Trophoblast cell (in vitro differentiated cells and primary cell): ENCODE data around the gene MACROD2.

Experiments
- DNase-seq, 2 donors: peaks; one replicate each; pipeline ENCODE4 v3.0.0-alpha.2; 2016
- H2AFZ ChIP-seq: 2 replicates; pipeline ENCODE4 v1.6.1; 2013; ENCODE audit warnings: low read length, moderate library complexity, mild to moderate bottlenecking; ENCODE audit not compliant: insufficient read depth, poor library complexity
- H2AK5ac ChIP-seq: 2 replicates; pipeline ENCODE4 v1.6.1; 2013; ENCODE audit warnings: mild to moderate bottlenecking, low read length
- H2BK120ac ChIP-seq: 2 replicates; pipeline ENCODE4 v1.6.1; 2013; ENCODE audit warnings: low read length, mild to moderate bottlenecking, moderate library complexity; ENCODE audit not compliant: insufficient read depth, poor library complexity
- H2BK12ac ChIP-seq: 2 replicates; pipeline ENCODE4 v1.6.1; 2013; ENCODE audit warnings: mild to moderate bottlenecking, low read length, moderate library complexity
- H2BK5ac ChIP-seq: 2 replicates; pipeline ENCODE4 v1.6.1; 2013; ENCODE audit warnings: low read length, low read depth, moderate library complexity, mild to moderate bottlenecking; ENCODE audit not compliant: poor library complexity
- H3K14ac ChIP-seq: 2 replicates; pipeline ENCODE4 v1.6.1; 2013; ENCODE audit warnings: mild to moderate bottlenecking, low read length
- H3K18ac ChIP-seq: 2 replicates; pipeline ENCODE4 v1.6.1; 2013; ENCODE audit warnings: mild to moderate bottlenecking, low read length
- H3K23ac ChIP-seq: 2 replicates; pipeline ENCODE4 v1.6.1; 2013; ENCODE audit warnings: low read length
- H3K27ac ChIP-seq: 2 replicates; pipeline ENCODE4 v1.5.1; 2013; ENCODE audit warnings: low read depth, mild to moderate bottlenecking, inconsistent platforms, low read length, moderate library complexity
- H3K27me3 ChIP-seq: 2 replicates; pipeline ENCODE4 v1.6.1; 2013; ENCODE audit warnings: inconsistent platforms, mild to moderate bottlenecking, low read length, moderate library complexity; ENCODE audit not compliant: insufficient read depth
- H3K36me3 ChIP-seq, 2 experiments: 1 replicate in 1 of 2; 2 replicates in 1 of 2; pipeline ENCODE4 v1.6.1; 2013; ENCODE audit warnings: low read length in 2 of 2, mild to moderate bottlenecking in 2 of 2, moderate library complexity in 1 of 2; ENCODE audit not compliant: insufficient read depth in 2 of 2, control insufficient read depth in 1 of 2
- H3K4ac ChIP-seq: 2 replicates; pipeline ENCODE4 v1.6.1; 2013; ENCODE audit warnings: low read depth, mild to moderate bottlenecking, low read length, moderate library complexity
- H3K4me1 ChIP-seq, 2 experiments: 1 replicate in 1 of 2; 2 replicates in 1 of 2; pipeline ENCODE4 v1.6.1; 2013; ENCODE audit warnings: low read length in 2 of 2, mild to moderate bottlenecking in 2 of 2, moderate library complexity in 1 of 2; ENCODE audit not compliant: insufficient read depth in 2 of 2, control insufficient read depth in 1 of 2
- H3K4me2 ChIP-seq: 2 replicates; pipeline ENCODE4 v1.6.1; 2013; ENCODE audit warnings: inconsistent platforms, mild to moderate bottlenecking, low read length, moderate library complexity
- H3K4me3 ChIP-seq: 2 replicates; pipeline ENCODE4 v1.5.1; 2013; ENCODE audit warnings: mild to moderate bottlenecking, low read depth, low read length, inconsistent platforms
- H3K79me1 ChIP-seq: one replicate; pipeline ENCODE4 v1.6.1; 2013; ENCODE audit warnings: low read length
- H3K79me2 ChIP-seq: 2 replicates; pipeline ENCODE4 v1.6.1; 2013; ENCODE audit warnings: low read length, mild to moderate bottlenecking; ENCODE audit not compliant: control insufficient read depth, insufficient read depth, poor library complexity
- H3K9ac ChIP-seq: 2 replicates; pipeline ENCODE4 v1.6.1; 2013; ENCODE audit warnings: mild to moderate bottlenecking, low read length
- H3K9me3 ChIP-seq: 2 replicates; pipeline ENCODE4 v1.6.1; 2013; ENCODE audit warnings: low read depth, mild to moderate bottlenecking, control low read depth, inconsistent platforms, low read length; ENCODE audit not compliant: insufficient read depth
- H4K12ac ChIP-seq: 2 replicates; pipeline ENCODE4 v1.6.1; 2013; ENCODE audit warnings: low read depth, mild to moderate bottlenecking, low read length, moderate library complexity
- H4K8ac ChIP-seq: 2 replicates; pipeline ENCODE4 v1.6.1; 2013; ENCODE audit warnings: low read depth, mild to moderate bottlenecking, low read length, moderate library complexity
- H4K91ac ChIP-seq: one replicate; pipeline ENCODE4 v1.6.1; 2013; ENCODE audit warnings: low read depth, mild to moderate bottlenecking, low read length, moderate library complexity
- WGBS: extraction: QIAGEN DNeasy Blood & Tissue Kit; methylation state at CpG from one replicate; pipeline ENCODE4 v1.1.7; 2013; ENCODE audit warnings: missing lambda C conversion rate; ENCODE audit not compliant: insufficient read length, insufficient coverage; ENCODE audit errors: extremely low coverage; 5-methylcytosine and 5-hydroxymethylcytosine counted together

The MACROD2 gene

GRCh38 chr20:14727485-14728150 lies 732.3 kb downstream of the MACROD2 start:
- Histone ChIP-seq H3K4me1 (no peaks in the 10 kb centered on the region), H2BK5ac (no peak overlapping the region), H3K23ac (no peak overlapping the region), H3K4me3 (no peak overlapping the region), H3K36me3 (no peaks in the 10 kb centered on the region), H3K9me3 (no peaks in the 10 kb centered on the region), H3K27me3 (no peaks in the 10 kb centered on the region), H4K12ac (no peak overlapping the region), H3K14ac (no peak overlapping the region), H3K79me2 (no peaks in the 10 kb centered on the region), H3K79me1 (no peaks in the 10 kb centered on the region), H2AFZ (no peak overlapping the region), H4K91ac (no peak overlapping the region), H3K9ac (no peak overlapping the region), H3K4me2 (no peak overlapping the region), H2BK12ac (no peak overlapping the region), H4K8ac (no peak overlapping the region), H2AK5ac (no peak overlapping the region), H3K4ac (no peak overlapping the region), H3K18ac (no peak overlapping the region), H3K27ac (no peak overlapping the region), H2BK120ac (no peak overlapping the region)
- no peak for DNase-seq
- WGBS, result no CpG with 5 or more reads among the region's 1 CpG

GRCh38 chr20:14729390-14729789 lies 734.1 kb downstream of the MACROD2 start:
- no peak overlapping the region for H3K9ac ChIP-seq
- H3K14ac ChIP-seq, result no peak overlapping the region
- H3K9me3 ChIP-seq, result no peaks in the 10 kb centered on the region
- no peak overlapping the region for H4K91ac ChIP-seq
- H3K27ac ChIP-seq, result no peak overlapping the region
- no peak overlapping the region for H3K18ac ChIP-seq
- no peak for DNase-seq
- H4K8ac ChIP-seq, result no peak overlapping the region
- H3K79me1 ChIP-seq, result no peaks in the 10 kb centered on the region
- H3K23ac ChIP-seq, result no peak overlapping the region
- no peaks in the 10 kb centered on the region for H3K79me2 ChIP-seq
- no peak overlapping the region for H2AK5ac ChIP-seq
- no peaks in the 10 kb centered on the region for H3K27me3 ChIP-seq
- no peak overlapping the region for H2AFZ ChIP-seq
- no peak overlapping the region for H4K12ac ChIP-seq
- no peak overlapping the region for H2BK5ac ChIP-seq
- no peak overlapping the region for H2BK12ac ChIP-seq
- no peaks in the 10 kb centered on the region for H3K36me3 ChIP-seq
- no peaks in the 10 kb centered on the region for H3K4me1 ChIP-seq
- no CpG with 5 or more reads among the region's 3 CpGs for WGBS
- H3K4ac ChIP-seq, result no peak overlapping the region
- no peak overlapping the region for H3K4me2 ChIP-seq
- H2BK120ac ChIP-seq, result no peak overlapping the region
- H3K4me3 ChIP-seq, result no peak overlapping the region

GRCh38 chr20:14732343-14732742 lies 737.0 kb downstream of the MACROD2 start:
- WGBS, result no CpG with 5 or more reads among the region's 3 CpGs
- no peak overlapping the region for H2BK120ac ChIP-seq
- no peak overlapping the region for H3K27ac ChIP-seq

GRCh38 chr20:14732996-14733395 lies 737.7 kb downstream of the MACROD2 start:
- Histone ChIP-seq H3K14ac (no peak overlapping the region), H3K27ac (no peak overlapping the region), H3K9ac (no peak overlapping the region), H3K4me1 (no peaks in the 10 kb centered on the region), H4K8ac (no peak overlapping the region), H2AFZ (no peak overlapping the region), H2BK5ac (no peak overlapping the region), H3K4ac (no peak overlapping the region), H4K12ac (no peak overlapping the region), H3K27me3 (no peaks in the 10 kb centered on the region), H4K91ac (no peak overlapping the region), H3K36me3 (no peaks in the 10 kb centered on the region), H3K18ac (no peak overlapping the region), H3K23ac (no peak overlapping the region), H3K79me1 (no peaks in the 10 kb centered on the region), H2BK120ac (no peak overlapping the region), H2BK12ac (no peak overlapping the region), H3K9me3 (no peaks in the 10 kb centered on the region), H3K4me2 (no peak overlapping the region), H3K79me2 (no peaks in the 10 kb centered on the region), H3K4me3 (no peak overlapping the region), H2AK5ac (no peak overlapping the region)
- no CpG with 5 or more reads among the region's 1 CpG for WGBS
- DNase-seq, result no peak

More at GRCh38 chr20:14732343-14732742, 737.0 kb downstream of the MACROD2 start:
- H2BK12ac ChIP-seq, result no peak overlapping the region
- H3K9ac ChIP-seq, result no peak overlapping the region
- H3K36me3 ChIP-seq, result no peaks in the 10 kb centered on the region
- no peaks in the 10 kb centered on the region for H3K4me1 ChIP-seq
- no peaks in the 10 kb centered on the region for H3K9me3 ChIP-seq
- no peak overlapping the region for H2BK5ac ChIP-seq
- H4K8ac ChIP-seq, result no peak overlapping the region
- H2AK5ac ChIP-seq, result no peak overlapping the region
- H3K4ac ChIP-seq, result no peak overlapping the region
- no peak overlapping the region for H3K4me2 ChIP-seq
- no peak overlapping the region for H4K12ac ChIP-seq
- H3K4me3 ChIP-seq, result no peak overlapping the region
- H3K27me3 ChIP-seq, result no peaks in the 10 kb centered on the region
- no peaks in the 10 kb centered on the region for H3K79me1 ChIP-seq
- no peak overlapping the region for H2AFZ ChIP-seq
- no peak overlapping the region for H3K14ac ChIP-seq
- DNase-seq, result no peak
- H3K79me2 ChIP-seq, result no peaks in the 10 kb centered on the region
- no peak overlapping the region for H4K91ac ChIP-seq
- no peak overlapping the region for H3K18ac ChIP-seq
- H3K23ac ChIP-seq, result no peak overlapping the region
